ENCODE data around the gene ATXN1.

Gene ATXN1

GRCh38 chr6:16570946-16571345 is 190.3 kb downstream of the ATXN1 start:
- Histone ChIP-seq H3K27ac (no peak overlapping the region), H3K36me3 (no peaks in the 10 kb centered on the region), H3K9me3 (no peaks in the 10 kb centered on the region), H3K4me3 (no peak overlapping the region), H3K27me3 (no peaks in the 10 kb centered on the region), H3K4me1 (no peaks in the 10 kb centered on the region)
- intact Hi-C loops (cut with DNase I; ENCODE audit: low total_unique reads), result no loop called here
- no peak for DNase-seq
- TF ChIP-seq CTCF (IDR thresholded peaks at IDR 0.05), result no peak

GRCh38 chr6:16570221-16570553 is 191.1 kb downstream of the ATXN1 start:
- no peaks in the 10 kb centered on the region for H3K4me1 ChIP-seq
- H3K4me3 ChIP-seq, result no peak overlapping the region
- H3K27ac ChIP-seq, result no peak overlapping the region
- intact Hi-C loops (cut with DNase I; ENCODE audit: low total_unique reads), result no loop called here
- no peak for DNase-seq
- no peaks in the 10 kb centered on the region for H3K27me3 ChIP-seq
- H3K36me3 ChIP-seq, result no peaks in the 10 kb centered on the region
- TF ChIP-seq CTCF (IDR thresholded peaks at IDR 0.05), result no peak
- no peaks in the 10 kb centered on the region for H3K9me3 ChIP-seq

GRCh38 chr6:16568128-16568527 is 193.1 kb downstream of the ATXN1 start:
- Histone ChIP-seq H3K4me1 (peaks cover 0 to 15% (median 0%) of the 10 kb centered on the region in 4 donors), H3K4me3 (no peak overlapping the region), H3K36me3 (no peaks in the 10 kb centered on the region), H3K27me3 (no peaks in the 10 kb centered on the region), H3K27ac (no peak overlapping the region), H3K9me3 (no peaks in the 10 kb centered on the region)
- no peak for TF ChIP-seq CTCF (IDR thresholded peaks at IDR 0.05)
- DNase-seq, result no peak
- intact Hi-C loops (cut with DNase I; ENCODE audit: low total_unique reads), result no loop called here

DNA sequence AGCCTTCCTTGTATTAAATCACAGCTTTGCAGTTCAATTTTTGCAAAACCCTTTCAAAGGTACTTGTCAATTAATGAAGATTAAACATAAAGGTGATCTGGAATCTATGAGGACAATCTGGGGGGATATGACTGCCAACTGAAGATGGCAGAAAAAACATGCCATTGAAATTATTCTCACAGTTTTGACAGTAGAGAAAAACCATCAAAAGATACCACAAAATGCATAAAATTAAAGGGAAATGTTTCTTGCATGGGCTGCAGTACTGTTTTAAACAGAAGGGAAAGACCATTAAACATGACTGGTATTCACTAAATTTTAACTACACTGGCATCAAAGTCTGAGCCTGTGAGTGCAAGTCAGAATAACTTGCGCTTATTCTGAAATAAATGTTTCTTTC is 194.2 kb downstream of the ATXN1 start:
- no peak for TF ChIP-seq CTCF (IDR thresholded peaks at IDR 0.05)
- Histone ChIP-seq H3K4me3 (no peak overlapping the region), H3K27ac (no peak overlapping the region), H3K27me3 (no peaks in the 10 kb centered on the region), H3K9me3 (no peaks in the 10 kb centered on the region), H3K36me3 (no peaks in the 10 kb centered on the region), H3K4me1 (peaks cover 0 to 15% (median 0%) of the 10 kb centered on the region in 4 donors)
- intact Hi-C loops (cut with DNase I; ENCODE audit: low total_unique reads), result no loop called here
- no peak for DNase-seq

DNA sequence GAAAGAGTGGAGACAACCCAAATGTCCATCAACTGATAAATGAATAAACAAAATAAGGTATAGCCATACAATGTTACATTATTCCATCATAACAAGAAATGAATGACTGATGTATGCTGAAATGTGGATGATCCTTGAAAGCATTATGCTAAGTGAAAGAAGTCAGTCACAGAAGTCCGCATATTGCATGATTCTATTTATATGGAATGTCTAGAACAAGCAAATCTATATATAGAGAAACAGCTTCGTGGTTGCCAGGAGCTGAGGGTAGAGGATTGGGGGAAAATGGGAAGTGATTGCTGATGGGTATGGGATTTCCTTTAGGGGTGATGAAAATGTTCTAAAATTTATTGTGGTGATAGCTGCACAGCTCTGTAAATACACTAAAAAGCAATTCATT is 196.8 kb downstream of the ATXN1 start:
- H3K27ac ChIP-seq, result no peak overlapping the region
- H3K4me3 ChIP-seq, result no peak overlapping the region
- no peaks in the 10 kb centered on the region for H3K27me3 ChIP-seq
- no peaks in the 10 kb centered on the region for H3K36me3 ChIP-seq
- H3K4me1 ChIP-seq, result peaks cover 0 to 25% (median 4%) of the 10 kb centered on the region in 4 donors
- no peaks in the 10 kb centered on the region for H3K9me3 ChIP-seq
- TF ChIP-seq CTCF (IDR thresholded peaks at IDR 0.05), result no peak
- intact Hi-C loops (cut with DNase I; ENCODE audit: low total_unique reads), result no loop called here
- DNase-seq, result no peak

DNA sequence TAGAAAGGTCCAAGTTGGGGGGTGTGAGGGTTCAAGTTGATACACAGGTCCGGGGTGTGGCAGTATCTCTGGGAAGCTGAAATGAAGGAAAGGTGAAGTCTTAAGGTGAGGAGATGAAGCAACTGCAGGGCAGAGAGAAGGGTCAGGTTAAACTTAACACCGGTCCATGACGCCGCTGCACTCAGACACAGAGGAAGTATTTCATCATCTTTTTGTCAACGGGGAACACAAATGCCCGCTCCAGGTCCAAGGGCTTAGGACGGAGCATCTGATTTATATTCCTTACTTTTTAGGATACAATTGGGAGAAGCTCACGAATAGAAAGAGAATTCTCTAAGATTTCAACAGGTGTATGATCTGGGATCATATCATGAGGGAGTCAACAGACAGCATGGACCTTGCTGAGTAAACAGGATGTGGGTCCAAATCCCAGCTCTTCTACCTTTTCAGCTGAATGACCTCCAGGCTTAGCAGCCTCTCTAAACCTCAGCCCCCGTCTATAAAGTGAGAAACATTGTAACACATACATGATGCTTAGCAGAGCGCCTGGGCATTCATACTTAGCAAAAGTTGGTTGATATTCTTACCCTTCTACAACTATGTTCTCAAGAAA is 197.5 kb downstream of the ATXN1 start:
- no peak for TF ChIP-seq CTCF (IDR thresholded peaks at IDR 0.05)
- no peaks in the 10 kb centered on the region for H3K9me3 ChIP-seq
- H3K4me1 ChIP-seq, result peaks cover 0 to 32% (median 10%) of the 10 kb centered on the region in 4 donors
- no peak overlapping the region for H3K4me3 ChIP-seq
- no peaks in the 10 kb centered on the region for H3K36me3 ChIP-seq
- H3K27me3 ChIP-seq, result no peaks in the 10 kb centered on the region
- DNase-seq, result no peak
- H3K27ac ChIP-seq, result no peak overlapping the region
- intact Hi-C loops (cut with DNase I; ENCODE audit: low total_unique reads), result no loop called here

All from tibial artery (tissue), 4 donors.